Erythroblast (primary cell): ENCODE results near the gene CCDC116.

Source experiments
- GATA1 ChIP-seq: IDR thresholded peaks from 2 replicates; pipeline ENCODE4 v1.6.1; 2011; ENCODE audit warnings: low read depth, mild to moderate bottlenecking, control low read depth, low read length, moderate library complexity
- POLR2A ChIP-seq: IDR thresholded peaks from 2 replicates; pipeline ENCODE4 v1.6.1; 2011; ENCODE audit warnings: mild to moderate bottlenecking, low read length

GRCh38 chr22:21622011-21622918 is 10.3 kb upstream of the CCDC116 start:
- TF ChIP-seq POLR2A (no peak), GATA1 (no peak)
